NCI-H774 (cell line): ENCODE results near the gene FAM186B.

Source experiments
- DNase-seq: peaks from one replicate; lab custom pipeline; 2025; lab: John Stamatoyannopoulos, UW

The FAM186B gene

GRCh38 chr12:49537752-49538509 lies 67.5 kb downstream of the FAM186B start:
- no peak for DNase-seq
